Kasumi-1 (cell line): ENCODE data around the gene FGD2.
"Not testable (repeated sequence)": the region's sequence is repeated elsewhere in the genome, so short reads cannot be mapped to it uniquely, and the experiment has no call there.

Source experiments
- DNase-seq, 2 experiments: peaks; one replicate each; lab custom pipeline; 2025; lab: John Stamatoyannopoulos, UW

The FGD2 gene

DNA sequence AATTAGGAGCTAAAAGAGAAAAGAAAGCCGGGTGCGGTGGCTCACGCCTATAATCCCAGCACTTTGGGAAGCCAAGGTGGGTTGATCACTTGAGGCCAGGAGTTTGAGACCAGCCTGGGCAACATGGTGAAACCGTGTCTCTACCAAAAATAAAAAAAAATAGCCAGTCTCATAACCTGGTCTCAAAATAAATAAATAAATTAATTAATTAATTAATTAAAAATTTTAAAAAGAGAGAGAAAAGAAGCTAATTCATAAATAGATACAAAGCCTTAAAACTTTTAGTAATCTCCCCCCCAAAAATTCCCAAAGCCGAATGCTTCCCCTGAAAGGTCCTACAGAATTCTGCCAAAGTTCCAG, 53.5 kb downstream of the FGD2 start:
- not testable (repeated sequence) for DNase-seq

DNA sequence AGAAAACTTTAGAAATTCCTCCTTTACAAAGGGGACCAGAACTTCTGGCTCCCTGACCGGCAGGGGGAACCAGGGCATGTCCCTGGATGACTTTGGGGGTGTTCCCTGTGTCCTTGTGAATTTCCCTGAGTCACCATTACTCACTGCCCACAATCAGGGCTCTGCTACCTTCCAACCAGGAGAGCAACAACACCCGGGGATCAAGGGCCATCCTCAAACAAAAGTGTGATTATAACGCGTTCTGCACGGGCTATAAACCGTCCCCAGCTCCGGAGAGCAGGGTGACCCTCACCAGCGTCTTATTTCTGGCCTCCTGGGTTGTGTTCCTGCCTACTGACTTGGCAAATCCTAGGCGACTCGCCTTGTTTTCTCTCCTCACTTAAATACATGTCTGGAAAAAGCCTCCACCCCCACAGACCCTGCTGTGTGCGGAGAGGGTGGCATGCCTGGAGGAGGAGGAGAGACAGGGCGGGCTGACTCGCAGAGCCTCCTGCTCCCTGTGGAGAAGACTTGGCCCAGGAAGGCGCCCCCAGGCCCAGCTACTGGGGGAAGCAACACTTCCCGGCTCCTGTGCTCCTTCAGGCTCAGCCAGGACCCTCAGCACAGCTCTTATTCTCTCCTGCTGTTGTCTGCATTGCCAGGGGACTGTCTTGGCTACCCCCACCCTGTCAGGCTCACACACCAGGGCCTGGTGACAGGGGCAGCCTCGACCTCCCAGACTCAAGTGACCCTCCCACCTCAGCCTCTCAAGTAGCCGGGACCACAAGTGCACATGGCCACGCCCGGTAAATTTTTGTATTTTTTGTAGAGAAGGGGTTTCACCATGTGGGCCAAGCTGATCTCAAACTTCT, 54.1 kb downstream of the FGD2 start:
- DNase-seq, result no peak

DNA sequence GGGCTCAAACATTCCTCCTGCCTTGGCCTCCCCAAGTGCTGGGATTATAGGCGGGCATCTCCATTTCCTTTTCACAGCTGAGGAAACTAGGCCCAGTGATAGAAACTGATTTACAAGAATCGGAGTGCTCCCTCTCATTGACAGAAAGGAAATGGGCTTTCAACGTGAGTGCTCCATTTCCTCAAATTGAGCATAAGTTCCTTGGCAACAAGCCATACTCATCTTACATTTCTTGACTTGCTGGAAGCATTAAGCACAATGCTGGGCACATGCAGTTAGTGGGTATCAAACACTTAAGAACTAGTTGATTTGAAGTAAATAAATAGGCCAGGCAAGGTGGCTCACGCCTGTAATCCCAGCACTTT, 54.7 kb downstream of the FGD2 start:
- no peak for DNase-seq

DNA sequence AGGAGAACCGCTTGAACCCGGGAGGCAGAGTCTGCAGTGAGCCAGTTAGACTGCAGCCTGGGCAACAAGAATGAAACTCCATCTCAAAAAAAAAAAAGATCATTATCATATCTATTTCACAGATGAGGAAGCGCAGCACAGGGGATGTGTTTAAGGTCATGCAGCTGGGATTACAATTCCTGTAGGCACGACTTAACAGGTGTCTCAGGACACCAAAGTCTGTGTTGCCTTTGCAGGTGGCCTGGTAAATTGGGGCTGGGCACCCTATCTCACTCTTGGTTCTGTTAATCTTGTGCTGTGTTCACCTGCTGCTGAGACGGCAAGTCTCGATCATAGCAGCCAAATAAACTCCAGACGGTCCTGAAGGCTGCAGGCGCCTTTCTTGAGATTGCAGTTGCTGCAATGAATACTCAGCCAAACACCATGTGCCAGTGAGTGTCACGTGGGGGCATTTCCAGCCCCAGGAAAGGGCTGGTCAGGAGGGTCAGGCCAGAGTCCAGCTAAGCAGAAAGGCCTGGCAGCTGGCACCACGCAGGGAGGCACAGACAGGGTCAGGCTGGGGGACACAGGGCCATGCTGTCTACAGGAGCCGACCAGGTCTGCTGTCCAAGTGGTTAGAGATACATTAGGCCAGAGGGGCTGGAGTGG, 55.8 kb downstream of the FGD2 start:
- DNase-seq, result no peak

DNA sequence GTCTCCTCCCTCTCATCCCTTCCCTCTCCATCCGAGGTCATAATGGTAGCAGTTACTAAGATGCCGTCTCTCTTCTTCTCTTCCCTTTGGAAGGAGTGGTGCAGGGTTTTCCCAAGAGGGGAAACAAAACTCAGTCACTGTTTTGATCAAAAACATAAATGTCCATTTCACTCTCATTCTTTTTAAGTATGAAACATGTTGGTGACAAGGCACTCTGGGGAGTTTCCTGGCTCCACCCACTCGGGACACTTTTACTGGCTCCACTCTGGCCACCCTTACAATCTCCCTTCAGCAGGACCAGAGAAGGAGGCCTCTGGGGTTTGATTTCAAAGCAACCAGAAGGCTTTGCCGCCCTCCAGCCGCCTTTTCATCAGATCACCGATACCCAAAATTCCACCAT, 57.0 kb downstream of the FGD2 start:
- no peak for DNase-seq

DNA sequence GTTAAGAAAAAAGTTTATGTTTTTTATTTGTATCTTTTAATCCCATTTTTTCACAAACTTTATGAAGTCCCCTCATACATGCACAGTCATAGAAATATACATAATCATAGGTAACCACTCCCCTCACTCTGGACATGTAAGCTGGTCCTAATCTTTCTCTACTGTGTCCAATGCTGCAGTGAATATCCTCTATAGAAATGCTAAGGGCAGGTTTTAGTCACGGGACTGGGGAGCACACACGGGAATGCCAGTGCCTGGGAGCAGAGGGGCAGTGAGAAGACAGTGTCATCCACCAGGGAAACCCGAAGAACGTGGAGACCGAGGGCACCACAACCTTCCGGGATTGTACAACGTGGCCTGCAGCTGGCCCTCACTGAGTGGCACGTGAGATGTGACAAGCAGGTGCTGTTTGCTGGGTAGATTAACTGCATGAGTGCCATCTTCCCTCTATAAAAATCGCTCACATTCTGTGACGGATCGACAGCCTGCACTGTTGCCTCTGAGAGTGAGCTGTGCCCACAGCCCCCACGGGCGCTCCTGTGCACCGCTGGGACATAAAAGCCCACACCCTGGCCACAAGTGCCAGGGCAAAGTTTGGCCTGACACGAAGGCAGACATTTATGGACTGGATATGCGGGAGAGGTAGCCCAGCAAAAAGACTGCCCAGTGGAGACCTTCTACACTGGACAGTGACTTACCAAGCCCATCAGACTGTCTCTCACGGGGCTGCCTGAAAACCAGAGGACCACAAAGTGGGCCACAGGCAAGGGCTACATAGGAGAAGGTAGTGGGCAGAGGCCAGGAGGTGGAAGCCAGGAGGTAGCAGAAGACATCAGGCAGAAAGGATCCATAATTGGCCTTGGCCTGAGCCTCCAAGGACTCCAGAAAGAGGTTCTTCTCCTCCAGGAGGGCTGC, 63.2 kb downstream of the FGD2 start:
- no peak for DNase-seq

DNA sequence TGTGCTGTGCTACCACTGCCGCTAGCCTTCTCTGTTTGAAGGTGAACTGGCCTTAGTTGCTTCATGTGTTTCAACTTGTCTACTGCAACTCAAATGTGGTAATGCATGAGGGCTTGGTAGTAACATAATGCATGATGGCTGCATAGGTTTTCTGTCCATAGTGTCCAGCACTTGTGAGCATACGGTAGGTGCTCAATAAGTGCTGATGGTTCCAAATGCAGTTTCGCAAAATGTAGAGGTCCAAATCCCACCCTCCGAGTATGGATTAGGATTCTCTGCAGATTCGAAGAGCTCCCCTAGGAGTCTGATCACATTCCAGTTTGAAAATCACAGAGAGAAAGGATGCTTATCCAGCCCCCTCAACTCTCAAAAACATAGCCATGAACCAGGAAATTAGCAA, 64.2 kb downstream of the FGD2 start:
- DNase-seq, result no peak

DNA sequence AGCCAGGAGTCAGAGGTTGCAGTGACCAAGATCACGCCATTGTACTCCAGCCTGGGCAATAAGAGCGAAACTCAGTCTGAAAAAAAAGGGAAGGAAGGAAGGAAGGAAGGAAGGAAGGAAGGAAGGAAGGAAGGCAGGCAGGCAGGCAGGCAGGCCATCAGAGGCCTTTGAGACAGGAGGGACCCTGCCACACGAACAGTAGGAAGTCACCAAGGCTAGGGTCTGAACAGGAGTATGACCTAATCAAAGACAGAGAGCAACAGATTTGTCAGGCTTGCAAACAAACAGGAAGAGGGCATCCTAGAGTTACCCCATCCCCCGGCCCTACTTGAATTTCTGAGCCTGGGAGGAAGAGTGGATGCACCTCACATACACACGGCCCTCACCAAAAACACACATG, 67.1 kb downstream of the FGD2 start:
- peak in 1 of 2 experiments; percentile 18 for DNase-seq

DNA sequence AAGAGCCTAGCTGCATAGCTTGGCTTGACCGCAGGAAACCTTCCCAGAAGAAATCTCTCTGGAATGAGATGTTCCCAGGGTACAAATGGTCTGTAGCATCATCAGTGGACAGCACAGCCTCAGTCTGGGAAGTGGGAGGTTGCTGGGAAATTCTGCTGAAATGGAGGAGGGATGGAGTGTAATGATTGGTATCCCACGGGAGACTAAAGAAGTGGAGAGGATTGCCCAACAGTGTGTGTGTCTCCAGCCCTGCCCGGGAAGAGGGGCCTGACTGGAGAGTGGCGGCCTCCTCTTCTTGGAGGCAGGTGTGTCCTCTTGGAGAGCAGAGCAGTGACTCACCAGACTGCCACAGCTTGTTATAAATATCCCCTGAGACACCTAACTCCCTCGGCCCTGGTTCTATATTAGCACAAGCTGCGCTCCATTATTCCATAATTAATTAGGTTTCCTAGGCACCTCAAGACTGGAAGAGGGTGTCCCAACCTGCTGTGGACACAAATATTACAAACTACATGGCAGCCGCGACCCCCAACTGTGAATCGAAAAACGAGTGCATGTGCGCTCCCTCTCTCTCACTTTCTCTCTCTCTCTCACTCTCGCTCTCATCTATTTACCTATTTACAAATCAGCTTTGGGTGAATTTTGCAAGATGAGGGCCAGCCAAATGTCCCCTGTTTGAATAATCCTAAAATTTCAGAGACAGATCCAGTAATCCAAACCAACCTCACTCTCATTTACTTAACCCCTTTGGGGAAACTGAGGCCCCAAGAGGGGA, 68.8 kb downstream of the FGD2 start:
- no peak for DNase-seq

DNA sequence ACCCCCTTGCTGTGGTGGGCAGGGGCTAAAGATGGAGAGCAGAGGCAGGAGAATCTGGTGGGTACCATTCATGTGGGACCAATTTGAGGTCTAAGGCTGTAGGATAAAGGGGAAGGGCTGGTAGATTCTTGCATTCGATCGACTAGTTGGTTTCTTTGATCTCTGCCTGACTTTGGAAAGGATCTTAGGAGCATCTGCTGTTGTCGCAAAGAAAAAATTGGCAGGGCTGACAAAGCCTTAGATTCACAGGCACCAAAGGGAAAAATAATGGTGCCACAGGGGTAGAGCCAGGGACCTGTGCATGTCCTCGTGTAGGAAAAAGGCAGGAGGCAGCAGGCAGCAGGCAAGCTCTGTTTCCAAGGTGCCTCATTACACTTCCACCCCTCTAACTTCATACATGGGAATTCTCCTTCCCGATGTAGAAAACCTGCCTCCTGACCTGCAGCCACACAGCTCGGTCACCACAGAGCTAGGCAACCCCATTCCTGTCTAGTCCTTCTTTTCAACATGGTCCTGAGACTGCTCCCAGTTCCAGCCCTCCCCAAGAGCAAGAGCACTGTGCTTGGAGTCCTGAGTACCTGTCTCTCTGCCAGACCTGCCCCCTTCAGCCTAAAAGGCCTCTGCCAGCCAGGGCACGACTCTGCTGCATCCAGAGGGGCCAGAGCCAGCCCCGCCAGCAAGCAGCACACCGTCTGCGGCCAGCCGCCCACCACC, 71.9 kb downstream of the FGD2 start:
- DNase-seq, result no peak

DNA sequence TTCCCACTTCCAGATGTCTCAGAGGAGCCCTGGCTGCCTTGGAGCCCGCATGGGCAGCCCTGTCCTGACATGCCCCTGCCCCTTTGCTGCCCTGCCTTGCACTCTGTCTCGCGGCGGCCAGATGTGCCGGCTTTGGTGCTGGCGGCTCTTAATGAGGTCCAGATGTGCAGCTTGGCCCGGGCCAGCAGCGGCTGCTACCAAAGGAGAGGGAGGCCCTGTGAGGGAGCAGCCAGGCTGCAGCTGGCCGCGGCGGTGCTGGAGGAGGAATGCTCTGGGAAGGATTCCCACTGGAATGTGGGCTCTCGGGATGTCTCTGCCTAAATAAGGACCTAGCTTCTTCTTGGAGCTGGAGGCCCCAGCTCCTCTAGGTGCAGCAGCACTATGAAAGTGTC, 72.4 kb downstream of the FGD2 start:
- no peak for DNase-seq
